Endothelial cell of umbilical vein (primary cell): ENCODE results near the gene GRIA1. TPM values are rescaled to one million over a fixed set of nuclear protein-coding genes. Genes with fewer than 3 reads are reported as not detected.

Source experiments
- BruUV-seq: library from RNA; stranded (reverse); fragments of 400-500 nt; replicated peaks from 2 replicates; lab custom pipeline; 2021; lab: Mats Ljungman, UMichigan
- CTCF ChIA-PET: fragments of 300-600, 350-600 bp; sonication (Branson Sonifier 250); formaldehyde crosslinking; loops from one replicate; lab custom pipeline; 2021; ENCODE audit warnings: antibody characterized with exemption, inconsistent platforms; lab: Charles Lee
- POLR2A ChIA-PET: fragments of 300-600, 350-600 bp; sonication (Branson Sonifier 250); formaldehyde crosslinking; loops from one replicate; lab custom pipeline; 2021; ENCODE audit warnings: antibody characterized with exemption, inconsistent platforms; lab: Charles Lee
- DNase-seq: peaks from one replicate; pipeline ENCODE4 v3.0.0-alpha.2; 2011; ENCODE audit warnings: low read depth, low spot score
- FAIRE-seq: peaks from 2 replicates; lab custom pipeline; 2011; peaks lifted over from hg19 to GRCh38; lab: Jason Lieb, UNC
- H2AFZ ChIP-seq: 2 replicates; pipeline ENCODE4 v1.6.0; 2012; ENCODE audit warnings: low read depth, low read length, control low read depth, inconsistent platforms
- H3K27ac ChIP-seq: 2 replicates; pipeline ENCODE4 v1.5.1; 2011; ENCODE audit warnings: low read depth, mild to moderate bottlenecking, control low read depth, low read length, moderate library complexity; ENCODE audit not compliant: insufficient read depth
- H3K27me3 ChIP-seq, 2 experiments: 2 replicates each; pipeline versions ENCODE4 v1.6.0 to v1.6.1; 2011; ENCODE audit warnings: low read length in 2 of 2, mixed read lengths in 1 of 2; ENCODE audit not compliant: control insufficient read depth in 2 of 2, insufficient read depth in 2 of 2
- H3K36me3 ChIP-seq, 2 experiments: 2 replicates in 1 of 2; 3 replicates in 1 of 2; pipeline ENCODE4 v1.5.1; 2011; ENCODE audit warnings: low read length in 2 of 2, mild to moderate bottlenecking in 1 of 2, moderate library complexity in 1 of 2; ENCODE audit not compliant: control insufficient read depth in 2 of 2, insufficient read depth in 2 of 2; ENCODE audit errors: extremely low read depth in 1 of 2
- H3K4me1 ChIP-seq: 3 replicates; pipeline ENCODE4 v1.5.1; 2011; ENCODE audit warnings: mild to moderate bottlenecking, low read length; ENCODE audit not compliant: control insufficient read depth, insufficient read depth; ENCODE audit errors: extremely low read depth
- H3K4me2 ChIP-seq: 2 replicates; pipeline ENCODE4 v1.6.1; 2011; ENCODE audit warnings: low read length, control low read depth, mixed read lengths; ENCODE audit not compliant: insufficient read depth
- H3K4me3 ChIP-seq, 3 experiments: fragments of 200-600 bp in 1 of 3; sonication (generic), shearing (Covaris generic) in 1 of 3; replicated peaks in 1 of 3; 2 replicates each; pipeline ENCODE4 v1.5.1; 2011 to 2016; ENCODE audit warnings: control low read depth in 3 of 3, low read length in 3 of 3, mild to moderate bottlenecking in 2 of 3, inconsistent platforms in 1 of 3, low read depth in 1 of 3, moderate library complexity in 1 of 3; ENCODE audit not compliant: insufficient read depth in 1 of 3
- H3K79me2 ChIP-seq: 2 replicates; pipeline ENCODE4 v1.6.0; 2012; ENCODE audit warnings: low read length, inconsistent platforms; ENCODE audit not compliant: control insufficient read depth, insufficient read depth
- H3K9ac ChIP-seq: replicated peaks from 2 replicates; pipeline ENCODE3; 2011; ENCODE audit warnings: low read length, control low read depth; ENCODE audit not compliant: insufficient read depth; ENCODE audit errors: extremely low read depth
- H3K9me1 ChIP-seq: replicated peaks from 3 replicates; pipeline ENCODE4 v1.6.0; 2011; ENCODE audit warnings: mild to moderate bottlenecking, low read length; ENCODE audit not compliant: control insufficient read depth, insufficient read depth; ENCODE audit errors: extremely low read depth
- H3K9me3 ChIP-seq: replicated peaks from 2 replicates; pipeline ENCODE4 v1.5.1; 2012; ENCODE audit warnings: low read length, inconsistent platforms; ENCODE audit not compliant: control insufficient read depth, insufficient read depth
- H4K20me1 ChIP-seq: replicated peaks from 2 replicates; pipeline ENCODE3; 2011; ENCODE audit warnings: mild to moderate bottlenecking, low read length; ENCODE audit not compliant: control insufficient read depth, insufficient read depth; ENCODE audit errors: extremely low read depth
- EZH2 ChIP-seq: IDR thresholded peaks from 2 replicates; pipeline ENCODE4 v1.6.1; 2012; ENCODE audit warnings: borderline replicate concordance, low read depth, mild to moderate bottlenecking, moderate library complexity, low read length, inconsistent platforms; ENCODE audit not compliant: severe bottlenecking
- FOS ChIP-seq: IDR thresholded peaks from 2 replicates; pipeline ENCODE4 v1.6.1; 2011; ENCODE audit warnings: mild to moderate bottlenecking, low read length, moderate library complexity, borderline replicate concordance; ENCODE audit not compliant: insufficient read depth
- GATA2 ChIP-seq: IDR thresholded peaks from 2 replicates; pipeline ENCODE4 v1.7.0; 2011; ENCODE audit warnings: low read depth, mild to moderate bottlenecking, moderate library complexity, mixed read lengths, low read length; ENCODE audit not compliant: insufficient read length, insufficient read depth
- JUN ChIP-seq: IDR thresholded peaks from 2 replicates; pipeline ENCODE4 v1.6.1; 2011; ENCODE audit warnings: borderline replicate concordance, low read depth; ENCODE audit not compliant: insufficient read length, insufficient read depth
- MYC ChIP-seq: IDR thresholded peaks from one replicate; pipeline ENCODE4 v1.6.1; 2011; ENCODE audit warnings: mild to moderate bottlenecking, low read depth, low read length
- POLR2A ChIP-seq: IDR thresholded peaks from 2 replicates; pipeline ENCODE4 v1.6.1; 2012; ENCODE audit warnings: low read depth, mild to moderate bottlenecking, control low read depth, low read length
- POLR2AphosphoS5 ChIP-seq: IDR thresholded peaks from 2 replicates; pipeline ENCODE4 v1.6.1; 2012; ENCODE audit warnings: low read depth, mild to moderate bottlenecking, control low read depth, low read length, moderate library complexity; ENCODE audit not compliant: insufficient read depth
- dilution Hi-C: fragments of 300-500 bp; cut with MboI; formaldehyde crosslinking; loops from one replicate; pipeline ENCODE4 v1.15.0; 2019; ENCODE audit warnings: low sequenced_read_pairs; ENCODE audit not compliant: extremely low pct_ligation_motif_present
- intact Hi-C: fragments of 100-400 bp; cut with micrococcal nuclease; formaldehyde crosslinking; loops from one replicate; pipeline ENCODE4 v1.10.0; 2022
- polyA plus RNA-seq, 4 experiments: library from polyadenylated mRNA; depleted of rRNA in 3 of 4; stranded (reverse) in 3 of 4; unstranded in 1 of 4; fragments of >200 nt; gene quantifications; 2 replicates each; pipeline versions ENCODE4 v1.2.1 to v1.2.3, GENCODE V29; 2011 to 2012; ENCODE audit warnings: missing spikeins in 1 of 4
- total RNA-seq: library from RNA; stranded (reverse); gene quantifications from 2 replicates; pipeline ENCODE4 v1.2.3, GENCODE V29; 2021
- TF ChIP-seq, protein P1 (sequence below): IDR thresholded peaks from 2 replicates; pipeline ENCODE4 v1.6.1; 2011; ENCODE audit not compliant: insufficient read depth, insufficient read length
- TF ChIP-seq, protein P2 (sequence below), 2 donors: IDR thresholded peaks; 1 replicate in 1 of 2; 2 replicates in 1 of 2; pipeline ENCODE4 v1.5.1; 2011; ENCODE audit warnings: low read length in 2 of 2, mild to moderate bottlenecking in 2 of 2, moderate library complexity in 2 of 2, control low read depth in 1 of 2, inconsistent platforms in 1 of 2, low read depth in 1 of 2; ENCODE audit not compliant: insufficient read depth in 1 of 2; ENCODE audit errors: extremely low read depth in 1 of 2

The GRIA1 gene
- total and polyA plus RNA-seq, 2 donors (not counting 3 experiments of a cell fraction or from before 2014, with no cell fraction given): not detected

DNA sequence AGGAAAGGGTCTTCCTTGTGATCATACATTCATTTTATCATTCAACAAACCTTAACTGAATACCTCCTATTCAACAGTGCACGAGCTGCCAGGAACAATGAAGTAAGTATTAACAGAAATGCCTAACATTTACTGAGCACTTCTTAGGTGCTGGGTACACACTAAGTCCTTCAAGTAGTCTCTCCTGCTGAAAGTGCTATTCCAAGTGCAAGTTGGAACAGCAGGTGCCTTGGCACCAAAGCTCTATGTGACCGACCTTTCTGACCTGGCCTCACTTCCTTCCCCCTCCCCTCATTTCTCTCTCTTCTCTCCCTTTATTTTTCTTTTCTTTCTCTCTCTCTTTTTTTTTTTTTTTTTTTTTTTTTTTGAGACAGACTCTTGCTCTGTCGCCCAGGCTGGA is 94.5 kb downstream of the GRIA1 start:
- no peak for TF ChIP-seq FOS
- no peak for TF ChIP-seq POLR2A
- TF ChIP-seq EZH2: no peak
- TF ChIP-seq, protein P1, sequence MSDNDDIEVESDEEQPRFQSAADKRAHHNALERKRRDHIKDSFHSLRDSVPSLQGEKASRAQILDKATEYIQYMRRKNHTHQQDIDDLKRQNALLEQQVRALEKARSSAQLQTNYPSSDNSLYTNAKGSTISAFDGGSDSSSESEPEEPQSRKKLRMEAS: no peak
- TF ChIP-seq MYC: no peak
- no peak for TF ChIP-seq POLR2AphosphoS5
- no peak for TF ChIP-seq GATA2
- TF ChIP-seq, protein P2, sequence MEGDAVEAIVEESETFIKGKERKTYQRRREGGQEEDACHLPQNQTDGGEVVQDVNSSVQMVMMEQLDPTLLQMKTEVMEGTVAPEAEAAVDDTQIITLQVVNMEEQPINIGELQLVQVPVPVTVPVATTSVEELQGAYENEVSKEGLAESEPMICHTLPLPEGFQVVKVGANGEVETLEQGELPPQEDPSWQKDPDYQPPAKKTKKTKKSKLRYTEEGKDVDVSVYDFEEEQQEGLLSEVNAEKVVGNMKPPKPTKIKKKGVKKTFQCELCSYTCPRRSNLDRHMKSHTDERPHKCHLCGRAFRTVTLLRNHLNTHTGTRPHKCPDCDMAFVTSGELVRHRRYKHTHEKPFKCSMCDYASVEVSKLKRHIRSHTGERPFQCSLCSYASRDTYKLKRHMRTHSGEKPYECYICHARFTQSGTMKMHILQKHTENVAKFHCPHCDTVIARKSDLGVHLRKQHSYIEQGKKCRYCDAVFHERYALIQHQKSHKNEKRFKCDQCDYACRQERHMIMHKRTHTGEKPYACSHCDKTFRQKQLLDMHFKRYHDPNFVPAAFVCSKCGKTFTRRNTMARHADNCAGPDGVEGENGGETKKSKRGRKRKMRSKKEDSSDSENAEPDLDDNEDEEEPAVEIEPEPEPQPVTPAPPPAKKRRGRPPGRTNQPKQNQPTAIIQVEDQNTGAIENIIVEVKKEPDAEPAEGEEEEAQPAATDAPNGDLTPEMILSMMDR (IDR thresholded peaks at IDR 0.05; ENCODE audit: extremely low read depth in 1 of 2, insufficient read depth in 1 of 2, low read depth in 1 of 2, low read length in 2 of 2): no peak
- TF ChIP-seq JUN: no peak
- no peaks in the 10 kb centered on the region for H3K36me3 ChIP-seq
- no peaks in the 10 kb centered on the region for H3K9me1 ChIP-seq
- H3K27me3 ChIP-seq: peaks cover 0 to under 1% of the 10 kb centered on the region in 2 experiments
- no peaks in the 10 kb centered on the region for H4K20me1 ChIP-seq
- FAIRE-seq (no peak), DNase-seq (no peak)
- dilution Hi-C loops (no loop called here), intact Hi-C loops (no loop called here)
- POLR2A ChIA-PET: no interaction called here
- H3K4me1 ChIP-seq: no peaks in the 10 kb centered on the region
- CTCF ChIA-PET: no interaction called here
- no peak overlapping the region for H3K27ac ChIP-seq
- H3K79me2 ChIP-seq: no peaks in the 10 kb centered on the region
- no peak overlapping the region for H3K4me2 ChIP-seq
- no peak overlapping the region for H2AFZ ChIP-seq
- H3K9ac ChIP-seq: no peak overlapping the region
- H3K9me3 ChIP-seq: no peaks in the 10 kb centered on the region
- H3K4me3 ChIP-seq: no peak overlapping the region
- no TSS peak for BruUV-seq
